MCF 10A (cell line): ENCODE results near the gene KCNH1. TPM values are rescaled to one million over a fixed set of nuclear protein-coding genes. Genes with fewer than 3 reads are reported as not detected.
A peak's percentile ranks its signal among the peaks of the same experiment; 100 is the strongest.

ENCODE experiments used
- BruUV-seq: library from RNA; stranded (reverse); fragments of 400-500 nt; replicated peaks from 2 replicates; lab custom pipeline; 2021; lab: Mats Ljungman, UMichigan
- CTCF ChIA-PET: fragments of 300-600 bp; sonication (Branson Sonifier 250); formaldehyde crosslinking; extraction: SDS; loops from one replicate; lab custom pipeline; 2021; ENCODE audit warnings: antibody characterized with exemption, inconsistent platforms; lab: Yijun Ruan, JAX
- POLR2A ChIA-PET: fragments of 300-600, 350-650 bp; sonication (Branson Sonifier 250); formaldehyde crosslinking; extraction: SDS; loops from one replicate; lab custom pipeline; 2020; ENCODE audit warnings: antibody characterized with exemption, inconsistent platforms; lab: Yijun Ruan, JAX
- DNase-seq: peaks from one replicate; pipeline ENCODE4 v3.0.0-alpha.2; 2018; ENCODE audit not compliant: unreplicated experiment
- H3K27ac Mint-ChIP-seq: one replicate; pipeline ENCODE4 v1.8.0; 2022; ENCODE audit warnings: mild to moderate bottlenecking, low read depth, mixed read lengths; ENCODE audit not compliant: unreplicated experiment
- H3K27me3 Mint-ChIP-seq: one replicate; pipeline ENCODE4 v1.8.0; 2022; ENCODE audit warnings: mixed read lengths; ENCODE audit not compliant: insufficient read depth, unreplicated experiment
- H3K36me3 Mint-ChIP-seq: one replicate; pipeline ENCODE4 v1.8.0; 2022; ENCODE audit warnings: mild to moderate bottlenecking, moderate library complexity, mixed read lengths; ENCODE audit not compliant: insufficient read depth, unreplicated experiment
- H3K4me1 Mint-ChIP-seq: one replicate; pipeline ENCODE4 v1.8.0; 2022; ENCODE audit warnings: mixed read lengths; ENCODE audit not compliant: insufficient read depth, unreplicated experiment
- H3K4me3 Mint-ChIP-seq: one replicate; pipeline ENCODE4 v1.8.0; 2022; ENCODE audit warnings: mild to moderate bottlenecking, moderate library complexity, mixed read lengths; ENCODE audit not compliant: unreplicated experiment
- H3K9me3 Mint-ChIP-seq: one replicate; pipeline ENCODE4 v1.8.0; 2022; ENCODE audit warnings: mixed read lengths; ENCODE audit not compliant: unreplicated experiment
- intact Hi-C: fragments of 100-400 bp; cut with micrococcal nuclease; formaldehyde crosslinking; loops from 2 replicates; pipeline ENCODE4 v1.14.1; 2022
- total RNA-seq: library from RNA; stranded (reverse); gene quantifications from 2 replicates; pipeline ENCODE4 v1.2.3, GENCODE V29; 2022
- TF ChIP-seq, protein P1 (sequence below): fragments of 200-600 bp; IDR thresholded peaks from one replicate; pipeline ENCODE4 v1.8.0; 2022; ENCODE audit warnings: antibody characterized with exemption, mild to moderate bottlenecking; ENCODE audit not compliant: unreplicated experiment

Gene KCNH1
- total RNA-seq, 1 experiment from 2014 or later = 0.19 TPM

- H3K36me3 Mint-ChIP-seq = no peaks in the 10 kb centered on the region
- no peak overlapping the region for H3K4me3 Mint-ChIP-seq
- CTCF ChIA-PET = interaction anchor here (0.7 to 1.2 kb wide), 6 partner anchors 12 to 147 kb away, joined by 3 to 5 read pairs (median 3); no protein-coding TSS in a partner anchor
- TF ChIP-seq, protein P1, sequence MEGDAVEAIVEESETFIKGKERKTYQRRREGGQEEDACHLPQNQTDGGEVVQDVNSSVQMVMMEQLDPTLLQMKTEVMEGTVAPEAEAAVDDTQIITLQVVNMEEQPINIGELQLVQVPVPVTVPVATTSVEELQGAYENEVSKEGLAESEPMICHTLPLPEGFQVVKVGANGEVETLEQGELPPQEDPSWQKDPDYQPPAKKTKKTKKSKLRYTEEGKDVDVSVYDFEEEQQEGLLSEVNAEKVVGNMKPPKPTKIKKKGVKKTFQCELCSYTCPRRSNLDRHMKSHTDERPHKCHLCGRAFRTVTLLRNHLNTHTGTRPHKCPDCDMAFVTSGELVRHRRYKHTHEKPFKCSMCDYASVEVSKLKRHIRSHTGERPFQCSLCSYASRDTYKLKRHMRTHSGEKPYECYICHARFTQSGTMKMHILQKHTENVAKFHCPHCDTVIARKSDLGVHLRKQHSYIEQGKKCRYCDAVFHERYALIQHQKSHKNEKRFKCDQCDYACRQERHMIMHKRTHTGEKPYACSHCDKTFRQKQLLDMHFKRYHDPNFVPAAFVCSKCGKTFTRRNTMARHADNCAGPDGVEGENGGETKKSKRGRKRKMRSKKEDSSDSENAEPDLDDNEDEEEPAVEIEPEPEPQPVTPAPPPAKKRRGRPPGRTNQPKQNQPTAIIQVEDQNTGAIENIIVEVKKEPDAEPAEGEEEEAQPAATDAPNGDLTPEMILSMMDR = no peak
- no peaks in the 10 kb centered on the region for H3K27me3 Mint-ChIP-seq
- H3K4me1 Mint-ChIP-seq = peaks cover 31% of the 10 kb centered on the region
- BruUV-seq = no TSS peak
- POLR2A ChIA-PET = interaction anchor here (0.5 to 1.1 kb wide), 4 partner anchors 19 to 286 kb away, joined by 3 to 4 read pairs (median 3); no protein-coding TSS in a partner anchor
- peak overlapping the region; percentile 46 for H3K27ac Mint-ChIP-seq
- intact Hi-C loops = loop anchor here (1.0 to 5.0 kb wide), 6 partner anchors 67 to 512 kb away; partner anchors contain the start of gene RCOR3
- peak; percentile 88 for DNase-seq
- H3K9me3 Mint-ChIP-seq = peaks cover 7% of the 10 kb centered on the region
These were observed 250.1 kb downstream of the KCNH1 start for GRCh38 chr1:210883821-210884220.

DNA sequence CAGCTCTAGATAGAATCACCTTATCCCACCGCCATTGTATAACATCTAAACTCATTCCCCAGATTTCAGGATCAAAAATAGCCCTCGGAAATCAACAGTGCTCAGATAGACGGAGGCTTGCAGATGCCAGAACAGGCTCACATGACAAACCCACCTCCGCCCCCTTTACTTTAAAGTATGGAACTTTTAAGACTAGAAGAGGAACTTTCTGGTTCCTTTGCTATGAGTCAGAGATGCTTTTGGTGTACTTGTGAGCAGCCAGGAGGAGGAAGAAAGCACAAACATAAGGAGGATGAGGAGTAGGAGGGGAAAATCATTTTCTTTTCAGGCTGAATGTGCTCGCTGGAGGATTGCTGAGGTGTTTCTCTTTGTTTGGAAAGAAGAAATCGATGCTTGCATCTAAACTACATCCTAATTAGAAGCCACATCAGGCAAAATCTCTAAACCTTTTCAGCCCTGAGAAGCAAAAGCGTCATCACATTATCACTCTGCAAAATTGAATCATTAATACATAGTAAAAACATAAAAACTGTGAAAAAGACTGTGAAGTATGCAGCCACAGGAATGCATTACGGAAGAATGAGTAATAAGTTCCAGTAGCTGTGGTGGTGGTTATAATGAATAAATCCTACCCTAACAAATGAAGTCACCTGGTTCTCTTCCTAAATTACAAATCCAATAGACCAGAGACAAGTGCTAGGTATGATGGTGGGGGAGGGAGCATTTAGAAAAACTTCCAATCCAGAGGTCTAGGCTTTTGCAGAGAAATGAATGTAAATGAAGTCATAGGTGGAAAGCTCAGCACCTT, 251.3 kb downstream of the KCNH1 start:
- peaks cover 31% of the 10 kb centered on the region for H3K4me1 Mint-ChIP-seq
- ChIA-PET CTCF (interaction anchor here (0.6 to 1.2 kb wide), 6 partner anchors 11 to 521 kb away, joined by 3 to 5 read pairs (median 4); no protein-coding TSS in a partner anchor), POLR2A (interaction anchor here (0.7 kb wide), 1 partner anchor 16 kb away, joined by 3 read pairs; no protein-coding TSS in a partner anchor)
- H3K27me3 Mint-ChIP-seq = no peaks in the 10 kb centered on the region
- peaks cover 15% of the 10 kb centered on the region for H3K9me3 Mint-ChIP-seq
- peak overlapping the region; percentile 46 for H3K27ac Mint-ChIP-seq
- no TSS peak for BruUV-seq
- no peaks in the 10 kb centered on the region for H3K36me3 Mint-ChIP-seq
- TF ChIP-seq, protein P1 = no peak
- intact Hi-C loops = loop anchor here (1.0 to 5.0 kb wide), 6 partner anchors 68 to 510 kb away; partner anchors contain the start of gene RCOR3
- peak overlapping the region; percentile 57 for H3K4me3 Mint-ChIP-seq
- peak; percentile 87 for DNase-seq

DNA sequence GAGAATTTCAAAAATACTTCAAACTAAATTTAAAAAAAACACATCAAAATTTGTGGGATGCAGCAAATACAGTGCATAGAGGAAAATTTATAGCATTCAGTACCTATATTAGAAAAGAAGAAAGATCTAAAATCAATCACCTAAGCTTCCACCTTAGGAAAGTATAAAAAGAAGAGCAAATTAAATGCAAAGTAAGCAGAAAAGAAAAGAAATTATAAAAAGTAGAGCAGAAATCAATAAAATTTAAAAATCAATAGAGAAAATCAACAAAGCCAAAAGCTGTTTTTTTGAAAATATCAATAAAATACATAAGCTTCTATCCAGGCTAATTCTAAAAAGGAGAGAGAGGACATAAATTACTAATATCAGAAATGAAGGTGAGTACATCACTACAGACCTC, 255.4 kb downstream of the KCNH1 start:
- Mint-ChIP-seq H3K27me3 (no peaks in the 10 kb centered on the region), H3K9me3 (peaks cover 9% of the 10 kb centered on the region), H3K36me3 (no peaks in the 10 kb centered on the region), H3K4me1 (peaks cover 15% of the 10 kb centered on the region), H3K4me3 (no peak overlapping the region), H3K27ac (no peak overlapping the region)
- no peak for DNase-seq
- BruUV-seq = no TSS peak
- POLR2A ChIA-PET = interaction anchor here (0.6 kb wide), 1 partner anchor 19 kb away, joined by 3 read pairs; no protein-coding TSS in a partner anchor
- CTCF ChIA-PET = interaction anchor here (0.6 to 1.3 kb wide), 3 partner anchors 20 to 559 kb away, joined by 3 read pairs; no protein-coding TSS in a partner anchor
- TF ChIP-seq, protein P1 = no peak
- intact Hi-C loops = no loop called here

DNA sequence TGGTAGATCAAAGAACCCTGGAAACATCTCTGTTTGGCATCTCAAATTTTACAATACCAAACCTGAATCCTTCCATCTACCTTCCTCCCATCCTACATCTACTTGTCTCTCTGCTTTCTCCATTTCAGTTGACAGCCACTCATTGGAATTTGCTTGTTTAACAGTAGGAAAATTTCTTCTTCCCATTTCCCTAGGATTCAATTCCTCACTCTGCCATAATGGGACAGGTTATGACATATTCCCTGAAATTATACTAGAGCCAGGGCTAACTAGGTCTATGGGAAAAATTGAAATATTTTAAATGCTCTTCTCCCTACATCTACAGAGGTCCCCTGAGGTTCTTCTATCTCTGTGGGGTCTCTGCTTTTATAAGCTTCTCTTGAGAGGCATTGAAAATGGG, 257.7 kb downstream of the KCNH1 start:
- ChIA-PET POLR2A (no interaction called here), CTCF (interaction anchor here (1.7 kb wide), 1 partner anchor 11 kb away, joined by 7 read pairs; no protein-coding TSS in a partner anchor)
- no peaks in the 10 kb centered on the region for H3K4me1 Mint-ChIP-seq
- intact Hi-C loops = no loop called here
- DNase-seq = no peak
- no peak overlapping the region for H3K4me3 Mint-ChIP-seq
- TF ChIP-seq, protein P1 = no peak
- H3K36me3 Mint-ChIP-seq = no peaks in the 10 kb centered on the region
- H3K27me3 Mint-ChIP-seq = no peaks in the 10 kb centered on the region
- peaks cover 9% of the 10 kb centered on the region for H3K9me3 Mint-ChIP-seq
- no peak overlapping the region for H3K27ac Mint-ChIP-seq
- no TSS peak for BruUV-seq
